ENCODE results near the gene THSD4.
A peak's percentile ranks its signal among the peaks of the same experiment; 100 is the strongest.

The THSD4 gene

GRCh38 chr15:71785996-71786395 lies 670.7 kb downstream of the THSD4 start:
- DNase-seq (ENCODE audit: low read depth): no peak

GRCh38 chr15:71786673-71787072 lies 671.4 kb downstream of the THSD4 start:
- no peak for DNase-seq (ENCODE audit: low read depth)

DNA sequence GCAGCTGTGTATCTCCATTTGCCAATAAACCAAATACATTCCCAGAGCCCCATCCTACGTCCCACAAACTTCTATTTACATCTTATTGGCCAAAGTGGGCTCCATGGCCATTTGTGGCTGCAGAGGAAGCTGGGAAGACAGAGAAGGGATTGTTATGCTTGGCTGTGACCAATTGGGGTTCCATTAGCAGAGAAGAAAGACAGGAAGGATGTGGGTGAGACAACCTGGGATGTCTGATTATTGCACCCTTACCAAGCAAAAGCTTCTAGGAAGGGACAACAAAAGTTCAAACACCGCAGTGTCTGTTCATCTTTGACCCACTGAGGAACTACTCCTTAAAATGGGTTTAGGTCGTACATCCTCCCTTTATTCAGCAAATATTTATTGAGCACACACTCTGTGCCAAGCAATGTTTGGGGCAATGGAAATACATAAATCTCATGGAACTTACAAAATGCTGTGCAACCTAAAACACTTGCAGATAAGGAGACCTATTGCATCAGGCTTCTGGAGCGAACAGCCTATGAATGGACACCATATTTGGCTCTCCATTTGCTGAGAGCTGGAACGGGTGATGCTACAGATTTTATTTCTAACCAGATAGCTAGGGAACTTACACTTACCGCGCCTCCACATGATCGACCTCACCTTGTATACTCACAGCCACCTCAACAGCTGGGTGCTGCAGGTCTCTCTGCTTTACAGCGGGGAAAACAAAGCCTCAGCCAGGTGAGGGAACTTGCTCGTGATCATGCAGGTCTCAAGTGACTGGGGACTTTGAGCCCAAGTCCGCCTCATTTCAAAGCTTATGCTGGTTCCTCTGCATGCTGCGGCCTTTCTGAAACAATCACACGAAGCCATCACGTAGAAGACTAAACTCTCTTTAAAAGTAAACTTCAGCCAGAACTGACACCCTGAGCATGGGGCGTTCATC lies 673.6 kb downstream of the THSD4 start:
- no peak for DNase-seq (ENCODE audit: low read depth)

- DNase-seq (ENCODE audit: low read depth): no peak
These were observed 674.3 kb downstream of the THSD4 start for GRCh38 chr15:71789616-71790015.

DNA sequence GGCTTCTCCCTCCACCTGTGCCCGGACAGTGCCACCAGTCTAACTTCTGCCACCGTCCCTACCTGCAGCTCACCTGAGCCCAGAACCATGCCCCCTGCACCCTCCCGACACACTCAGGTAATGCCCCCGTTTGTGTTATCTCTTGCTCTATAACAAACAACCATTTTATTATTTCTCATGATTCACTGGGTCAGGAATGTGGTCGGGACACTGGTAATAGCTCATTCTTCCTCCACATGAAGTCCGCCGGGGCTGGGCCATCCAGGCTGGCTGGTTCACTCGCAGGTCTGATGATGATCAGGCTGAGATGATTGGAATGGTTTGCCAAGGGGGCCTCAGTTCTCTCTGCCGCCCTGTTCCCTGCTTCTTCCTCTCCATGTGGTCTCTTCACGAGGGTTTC lies 674.8 kb downstream of the THSD4 start:
- DNase-seq (ENCODE audit: low read depth): no peak

GRCh38 chr15:71791975-71792374 lies 676.7 kb downstream of the THSD4 start:
- DNase-seq (ENCODE audit: low read depth): no peak

DNA sequence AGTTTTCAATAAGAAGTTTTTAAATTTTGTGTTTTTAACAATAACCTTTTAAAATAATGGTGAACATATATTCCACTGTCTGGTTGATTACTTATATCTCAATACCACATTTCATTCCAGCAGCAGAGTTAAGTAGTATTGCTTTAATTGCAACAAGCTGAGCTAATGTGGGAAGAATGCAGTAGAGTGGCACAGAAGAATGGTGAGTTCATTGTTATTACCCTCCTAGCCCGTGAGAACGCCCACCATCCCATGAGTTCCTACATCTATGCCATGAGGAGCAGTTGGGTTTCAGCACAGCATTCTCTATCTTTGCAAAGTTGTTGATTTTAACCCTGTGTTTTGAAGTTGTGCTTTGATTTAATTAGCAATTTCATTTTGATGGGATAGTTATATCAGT lies 677.2 kb downstream of the THSD4 start:
- no peak for DNase-seq (ENCODE audit: low read depth)

DNA sequence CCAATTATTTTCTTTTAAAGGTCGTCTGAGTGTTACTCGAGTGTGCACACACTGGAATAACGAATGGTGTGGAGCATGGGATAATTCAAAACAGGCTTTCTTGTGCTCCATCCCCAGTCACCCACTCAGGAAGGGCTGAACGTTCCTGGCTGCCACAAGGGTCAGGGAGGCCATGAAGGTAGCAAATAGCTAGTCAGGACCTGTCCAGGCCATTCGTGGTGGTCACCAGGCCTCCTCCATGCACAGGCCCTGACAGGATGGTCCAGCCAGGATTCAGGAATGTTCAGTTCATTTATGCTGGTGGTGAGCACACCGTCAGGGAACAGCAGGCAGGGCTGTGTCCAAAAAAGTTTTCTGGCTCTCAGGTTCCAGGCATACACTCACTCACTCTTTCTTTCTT lies 683.4 kb downstream of the THSD4 start:
- no peak for DNase-seq (ENCODE audit: low read depth)

DNA sequence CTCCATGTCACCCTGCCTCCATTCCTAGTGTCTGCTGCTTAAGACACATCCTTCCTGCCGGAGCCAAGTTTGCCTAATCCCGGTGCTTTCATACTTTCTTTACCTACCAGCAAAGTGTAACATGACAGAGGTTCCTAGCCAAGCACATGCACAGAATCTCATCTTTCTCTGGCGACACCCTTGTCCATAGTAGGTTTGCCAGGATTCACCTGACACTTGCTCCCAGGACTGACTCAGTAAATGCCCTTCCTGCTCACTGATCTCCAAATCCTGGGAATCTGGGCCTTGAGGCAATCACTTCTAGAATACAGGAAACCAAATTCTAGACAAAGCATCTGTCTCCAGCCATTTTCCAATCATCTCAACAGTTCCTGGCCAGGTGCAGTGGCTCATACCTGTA lies 684.9 kb downstream of the THSD4 start:
- no peak for DNase-seq (ENCODE audit: low read depth)

- peak; percentile 29 for DNase-seq (ENCODE audit: low read depth)
These were observed 685.8 kb downstream of the THSD4 start for GRCh38 chr15:71800835-71801745.

GRCh38 chr15:71801935-71802655 lies 686.8 kb downstream of the THSD4 start:
- DNase-seq (ENCODE audit: low read depth): no peak

- no peak for DNase-seq (ENCODE audit: low read depth)
These were observed 687.5 kb downstream of the THSD4 start for GRCh38 chr15:71802770-71803169.

DNA sequence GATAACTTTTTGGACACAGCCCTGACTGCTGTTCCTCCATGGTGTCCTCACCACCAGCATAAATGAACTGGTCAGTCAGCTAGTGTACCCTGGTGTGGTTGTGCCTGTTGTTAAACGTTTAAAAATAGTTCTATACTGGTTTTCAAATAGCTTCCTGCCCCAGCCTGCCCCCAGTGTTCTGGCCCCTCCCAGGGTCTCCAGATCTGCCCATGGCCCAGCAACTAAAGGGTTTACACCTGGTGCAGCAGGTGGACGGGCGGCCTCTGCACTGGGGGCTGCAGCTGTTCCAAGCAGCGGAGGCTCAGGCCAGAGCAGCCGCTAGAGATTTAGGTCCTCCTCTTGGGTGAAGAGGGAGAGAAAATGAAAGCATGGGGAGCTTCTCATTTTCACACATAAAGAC lies 689.0 kb downstream of the THSD4 start:
- DNase-seq (ENCODE audit: low read depth): no peak

DNA sequence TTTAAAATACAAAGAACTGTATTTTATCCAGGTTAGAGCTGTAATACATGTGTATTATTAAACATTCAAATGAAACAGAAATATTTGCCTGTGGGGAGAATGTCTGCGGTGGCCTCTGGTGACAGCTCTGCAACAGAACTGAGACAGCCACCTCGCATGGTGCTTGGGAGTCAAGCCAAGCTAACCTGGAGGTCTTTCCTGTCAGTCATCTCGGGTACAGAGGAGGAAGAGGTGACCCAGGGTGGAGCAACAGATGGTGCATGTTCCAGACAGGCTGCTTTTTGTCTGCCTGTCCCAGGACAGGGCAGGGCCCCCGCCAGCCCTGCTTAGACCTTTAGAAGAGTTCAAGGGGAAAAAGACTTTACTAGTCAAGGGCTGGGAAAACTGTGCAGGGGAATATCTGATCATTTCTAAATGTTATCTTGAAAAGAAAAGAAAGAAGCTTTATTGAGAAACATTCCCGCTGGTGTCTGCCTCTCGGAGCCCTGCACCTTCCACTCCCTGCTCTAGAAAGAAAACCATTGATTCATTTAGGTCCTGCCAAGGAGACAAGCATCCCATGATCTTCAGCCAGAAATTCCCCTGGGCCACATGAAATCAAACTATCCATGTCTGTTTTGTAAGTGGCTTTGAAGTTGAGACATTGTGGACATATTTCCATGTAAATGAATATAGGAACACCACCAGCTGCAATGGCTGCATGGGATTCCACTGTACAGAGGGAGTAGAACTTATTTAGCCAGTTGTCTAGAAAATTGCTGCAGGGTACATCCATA lies 689.6 kb downstream of the THSD4 start:
- no peak for DNase-seq (ENCODE audit: low read depth)

DNA sequence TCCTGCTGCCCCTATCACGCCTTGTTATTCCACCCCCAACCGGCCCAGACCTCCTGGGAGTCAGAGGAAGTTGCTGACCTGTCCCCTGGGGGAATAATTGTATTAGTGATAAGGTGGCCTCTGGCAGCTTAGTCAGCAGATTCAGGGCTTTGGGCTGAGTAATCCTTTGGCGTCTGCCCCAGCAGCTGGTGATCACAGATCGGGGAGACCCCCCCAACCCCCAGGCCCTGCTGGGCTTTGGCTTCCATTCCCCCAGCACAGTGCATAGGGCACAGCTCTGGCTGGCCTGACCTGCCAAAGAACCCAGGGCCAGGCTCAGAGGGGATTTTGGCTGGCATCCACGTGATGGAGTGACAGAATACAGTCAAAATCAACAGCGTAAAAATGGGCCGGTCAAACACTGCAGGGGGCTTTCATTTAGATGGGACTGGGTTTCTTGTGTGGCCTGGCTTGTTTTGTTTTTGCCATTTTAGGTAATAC lies 691.2 kb downstream of the THSD4 start:
- DNase-seq (ENCODE audit: low read depth): no peak

- peak; percentile 31 for DNase-seq (ENCODE audit: low read depth)
These were observed 691.9 kb downstream of the THSD4 start for GRCh38 chr15:71807125-71807629.

- DNase-seq (ENCODE audit: low read depth): no peak
These were observed 692.4 kb downstream of the THSD4 start for GRCh38 chr15:71807691-71808091.

DNA sequence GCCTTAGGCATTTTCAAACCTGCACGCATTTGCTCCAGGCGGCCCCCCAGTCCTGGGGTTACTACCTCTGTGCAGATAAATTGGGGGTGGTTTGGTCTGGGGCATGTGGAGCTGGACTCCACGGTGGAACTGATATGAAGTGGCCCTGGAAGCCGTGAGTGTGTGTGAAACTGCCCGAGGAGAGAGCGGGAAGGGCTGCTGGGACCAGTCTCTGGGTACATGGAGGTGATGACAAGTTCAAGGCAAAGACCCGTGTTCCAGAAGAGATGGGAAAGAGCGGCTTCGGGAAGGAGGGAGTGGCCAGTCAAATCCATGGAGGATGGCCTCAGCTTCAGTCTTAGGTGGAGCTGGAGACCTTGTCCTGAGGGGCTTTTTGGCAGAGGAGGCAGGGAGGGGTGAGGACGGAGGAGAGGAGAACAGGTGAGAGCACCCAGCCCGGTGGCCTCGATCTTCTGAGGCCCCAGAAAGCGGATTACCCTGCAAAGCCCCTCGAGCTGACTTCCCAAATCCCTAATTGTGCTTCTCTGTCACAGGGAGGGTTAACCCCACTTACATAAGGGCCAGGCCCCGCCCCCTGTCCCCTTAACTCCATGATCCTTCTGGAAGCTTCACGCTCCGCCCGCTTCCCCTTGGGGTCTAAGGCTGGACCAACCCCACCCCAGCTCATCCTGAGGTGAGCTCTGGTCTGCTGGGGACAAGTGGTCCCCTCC lies 693.2 kb downstream of the THSD4 start:
- no peak for DNase-seq (ENCODE audit: low read depth)

GRCh38 chr15:71809346-71809745 lies 694.1 kb downstream of the THSD4 start:
- no peak for DNase-seq (ENCODE audit: low read depth)

DNA sequence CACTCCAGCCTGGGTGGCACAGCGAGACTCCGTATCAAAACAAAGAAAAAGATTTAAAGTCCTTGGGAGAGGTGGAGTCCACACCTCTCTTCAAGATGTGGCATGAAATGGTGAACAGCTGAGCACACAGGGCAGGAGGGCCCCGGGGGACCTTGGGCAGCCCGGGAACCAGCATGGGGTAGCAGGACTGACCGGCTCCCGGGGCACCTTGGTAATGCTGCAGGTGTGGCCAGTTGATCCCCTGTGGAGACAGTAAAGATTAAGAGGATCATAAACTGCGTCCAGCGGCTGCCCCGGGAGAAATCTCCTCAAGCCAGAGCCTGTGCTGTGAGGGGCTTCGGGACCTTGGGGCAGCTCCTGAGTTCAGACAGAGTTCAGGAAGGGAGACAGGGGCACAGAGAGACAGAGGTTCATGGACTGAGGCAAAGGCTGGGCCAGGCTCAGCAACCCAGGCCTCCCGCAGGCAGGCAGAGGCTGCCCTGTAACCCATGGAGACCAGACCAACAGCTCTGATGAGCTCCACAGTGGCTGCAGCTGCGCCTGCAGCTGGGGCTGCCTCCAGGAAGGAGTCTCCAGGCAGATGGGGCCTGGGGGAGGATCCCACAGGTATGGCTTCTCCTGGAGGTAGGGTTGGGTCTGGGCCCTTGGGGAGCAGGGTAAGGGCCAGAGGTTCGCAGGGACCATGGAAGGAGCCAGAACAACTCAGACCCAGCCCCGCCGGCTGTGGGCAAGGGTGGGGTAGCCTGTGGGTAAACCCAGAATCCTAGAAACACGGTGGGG lies 695.2 kb downstream of the THSD4 start, which contains the start of gene NR2E3:
Gene NR2E3 (plus strand): TSS at position 299 of the 780 bp plus-strand sequence. CDS start 190 bp downstream, at position 489.
- no peak for DNase-seq (ENCODE audit: low read depth)

Data from CMK (cell line).